Hippocampal formation (tissue), 2 donors: ENCODE measurements around the gene TMEM225B.
A peak's percentile ranks its signal among the peaks of the same experiment; 100 is the strongest.
"Not testable (repeated sequence)": the region's sequence is repeated elsewhere in the genome, so short reads cannot be mapped to it uniquely, and the experiment has no call there.

Experiments used
- DNase-seq, 2 donors: peaks; one replicate each; lab custom pipeline; 2025; lab: John Stamatoyannopoulos, UW

The TMEM225B gene

GRCh38 chr7:99579281-99579955, 18.6 kb upstream of the TMEM225B start:
- DNase-seq, result peak in 1 of 2 donors; percentile 6

GRCh38 chr7:99579956-99580777, 17.9 kb upstream of the TMEM225B start:
- DNase-seq, result peak; percentile 3 to 40

GRCh38 chr7:99580778-99581332, 17.2 kb upstream of the TMEM225B start:
- not testable (repeated sequence) for DNase-seq

- no peak for DNase-seq
These were observed 9.2 kb upstream of the TMEM225B start for GRCh38 chr7:99588868-99589267.

GRCh38 chr7:99594948-99595745, 2.9 kb upstream of the TMEM225B start:
- DNase-seq, result no peak

GRCh38 chr7:99596408-99596955, 1.6 kb upstream of the TMEM225B start:
- DNase-seq, result no peak

- no peak for DNase-seq
These were observed 1.8 kb downstream of the TMEM225B start for GRCh38 chr7:99599836-99600235.

GRCh38 chr7:99601656-99602310, 3.7 kb downstream of the TMEM225B start:
- no peak for DNase-seq

- DNase-seq, result no peak
These were observed 7.5 kb downstream of the TMEM225B start for GRCh38 chr7:99605527-99605926.

- no peak for DNase-seq
These were observed 8.5 kb downstream of the TMEM225B start for GRCh38 chr7:99606531-99606930.

GRCh38 chr7:99607548-99607947, 9.5 kb downstream of the TMEM225B start:
- DNase-seq, result no peak

GRCh38 chr7:99614495-99614894, 16.4 kb downstream of the TMEM225B start:
- no peak for DNase-seq

GRCh38 chr7:99615989-99616358, 17.9 kb downstream of the TMEM225B start:
- DNase-seq, result no peak

- peak; percentile 67 to 80 for DNase-seq
These were observed 18.5 kb downstream of the TMEM225B start, which contains the start of gene ZSCAN25 for GRCh38 chr7:99616359-99617191. Gene ZSCAN25, plus strand, starts transcription at chr7:99616946. Its CDS starts 2,661 bp downstream, at chr7:99619607.

GRCh38 chr7:99617192-99617781, 19.2 kb downstream of the TMEM225B start:
- DNase-seq, result no peak

GRCh38 chr7:99618726-99619125, 20.7 kb downstream of the TMEM225B start:
- DNase-seq, result no peak

- no peak for DNase-seq
These were observed 21.6 kb downstream of the TMEM225B start for GRCh38 chr7:99619571-99620130.

GRCh38 chr7:99621271-99621670, 23.2 kb downstream of the TMEM225B start:
- no peak for DNase-seq

GRCh38 chr7:99622596-99622995, 24.5 kb downstream of the TMEM225B start:
- no peak for DNase-seq
